ENCODE data around the gene INSR. TPM values are rescaled to one million over a fixed set of nuclear protein-coding genes. Genes with fewer than 3 reads are reported as not detected.
A peak's percentile ranks its signal among the peaks of the same experiment; 100 is the strongest.

The INSR gene
- total and polyA plus RNA-seq, 7 donors, result 3.0 to 83.1 (median 67.1) TPM

DNA sequence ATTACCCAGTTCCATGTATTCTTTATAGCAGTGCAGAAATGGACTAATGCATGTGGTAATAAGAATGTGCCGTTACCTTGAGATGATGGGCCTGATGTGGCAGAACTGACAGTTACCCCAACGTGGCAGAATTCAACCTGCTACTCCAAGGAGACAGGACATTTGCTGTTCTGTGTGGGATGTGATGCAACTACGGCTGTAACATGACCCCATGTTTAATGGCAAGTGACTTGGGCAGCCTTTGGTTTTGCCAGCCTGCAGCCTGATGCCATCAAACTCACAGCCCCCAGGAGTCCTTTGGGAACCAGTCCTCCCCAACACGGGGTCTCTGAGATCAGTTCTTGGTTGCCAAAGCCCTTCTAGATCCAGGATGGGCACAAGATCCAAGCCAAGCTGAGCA, 117.4 kb downstream of the INSR start:
- Histone ChIP-seq H3K36me3 (peaks cover 0 to 8% (median 4%) of the 10 kb centered on the region in 4 donors), H3K4me3 (no peak overlapping the region), H3K4me1 (peaks cover 0 to 56% (median 43%) of the 10 kb centered on the region in 4 donors), H3K9me3 (no peaks in the 10 kb centered on the region), H3K27me3 (no peaks in the 10 kb centered on the region), H3K27ac (peak overlapping the region in 3 of 4 donors; percentile 65 to 88 (median 82))
- DNase-seq, result no peak
- 90 to 96% methylated on average over 4 of the region's 4 CpGs for WGBS, 2 donors
- TF ChIP-seq EP300 (IDR thresholded peaks at IDR 0.05) (no peak), POLR2A (IDR thresholded peaks at IDR 0.05) (no peak), POLR2AphosphoS5 (IDR thresholded peaks at IDR 0.05) (no peak)
- TF ChIP-seq, protein P1, sequence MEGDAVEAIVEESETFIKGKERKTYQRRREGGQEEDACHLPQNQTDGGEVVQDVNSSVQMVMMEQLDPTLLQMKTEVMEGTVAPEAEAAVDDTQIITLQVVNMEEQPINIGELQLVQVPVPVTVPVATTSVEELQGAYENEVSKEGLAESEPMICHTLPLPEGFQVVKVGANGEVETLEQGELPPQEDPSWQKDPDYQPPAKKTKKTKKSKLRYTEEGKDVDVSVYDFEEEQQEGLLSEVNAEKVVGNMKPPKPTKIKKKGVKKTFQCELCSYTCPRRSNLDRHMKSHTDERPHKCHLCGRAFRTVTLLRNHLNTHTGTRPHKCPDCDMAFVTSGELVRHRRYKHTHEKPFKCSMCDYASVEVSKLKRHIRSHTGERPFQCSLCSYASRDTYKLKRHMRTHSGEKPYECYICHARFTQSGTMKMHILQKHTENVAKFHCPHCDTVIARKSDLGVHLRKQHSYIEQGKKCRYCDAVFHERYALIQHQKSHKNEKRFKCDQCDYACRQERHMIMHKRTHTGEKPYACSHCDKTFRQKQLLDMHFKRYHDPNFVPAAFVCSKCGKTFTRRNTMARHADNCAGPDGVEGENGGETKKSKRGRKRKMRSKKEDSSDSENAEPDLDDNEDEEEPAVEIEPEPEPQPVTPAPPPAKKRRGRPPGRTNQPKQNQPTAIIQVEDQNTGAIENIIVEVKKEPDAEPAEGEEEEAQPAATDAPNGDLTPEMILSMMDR (IDR thresholded peaks at IDR 0.05), result no peak
- intact Hi-C loops (cut with DNase I), result loop anchor here (2.0 kb wide), 1 partner anchor 16 kb away; no protein-coding TSS in a partner anchor

DNA sequence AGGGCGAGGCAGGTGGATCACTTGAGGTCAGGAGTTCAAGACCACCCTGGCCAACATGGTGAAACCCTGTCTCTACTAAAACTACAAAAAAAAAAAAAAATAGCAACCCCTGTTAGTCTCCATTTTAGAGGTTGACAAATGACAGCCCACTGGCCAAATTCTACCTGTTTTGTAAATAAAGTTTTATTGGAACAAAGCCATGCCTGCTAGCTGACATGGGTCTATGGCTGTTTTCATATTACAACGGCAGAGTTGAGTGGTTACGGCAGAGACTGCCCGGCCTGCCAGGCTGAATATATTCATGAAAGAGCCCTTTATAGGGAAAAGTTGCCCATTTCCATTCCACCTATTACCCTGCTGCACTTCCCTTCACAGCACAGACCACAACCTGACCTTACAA, 121.4 kb downstream of the INSR start:
- H3K27ac ChIP-seq, result no peak overlapping the region
- peaks cover 13 to 44% (median 34%) of the 10 kb centered on the region in 4 donors for H3K36me3 ChIP-seq
- no peak for DNase-seq
- H3K4me3 ChIP-seq, result no peak overlapping the region
- WGBS, 2 donors, result 96% methylated on average over 4 of the region's 4 CpGs
- intact Hi-C loops (cut with DNase I), result no loop called here
- no peaks in the 10 kb centered on the region for H3K9me3 ChIP-seq
- TF ChIP-seq, protein P1 (IDR thresholded peaks at IDR 0.05), result no peak
- TF ChIP-seq POLR2AphosphoS5 (IDR thresholded peaks at IDR 0.05) (no peak), EP300 (IDR thresholded peaks at IDR 0.05) (no peak), POLR2A (IDR thresholded peaks at IDR 0.05) (no peak)
- peaks cover 0 to 20% (median 11%) of the 10 kb centered on the region in 4 donors for H3K4me1 ChIP-seq
- no peaks in the 10 kb centered on the region for H3K27me3 ChIP-seq

DNA sequence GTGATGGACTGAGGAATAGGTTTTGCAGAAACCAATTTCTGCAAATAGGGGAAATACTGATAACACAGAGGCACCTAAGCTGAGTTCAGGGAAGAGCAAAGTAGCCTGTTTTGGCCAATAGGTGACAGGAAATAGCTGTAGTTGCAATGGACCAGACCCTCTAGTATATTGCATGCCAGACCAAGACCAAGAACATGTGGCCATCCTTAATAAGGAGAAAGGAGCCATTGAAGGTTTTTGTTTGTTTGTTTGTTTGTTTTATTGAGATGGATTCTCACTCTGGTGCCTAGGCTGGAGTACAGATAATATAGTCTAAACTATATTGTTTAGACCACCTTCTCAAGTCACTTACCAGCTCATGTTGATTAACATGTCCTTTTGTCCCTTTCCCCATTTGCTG, 123.2 kb downstream of the INSR start:
- intact Hi-C loops (cut with DNase I), result no loop called here
- H3K36me3 ChIP-seq, result peaks cover 23 to 62% (median 46%) of the 10 kb centered on the region in 4 donors

GRCh38 chr19:7168941-7169340, 125.3 kb downstream of the INSR start:
- Histone ChIP-seq H3K36me3 (peaks cover 25 to 75% (median 50%) of the 10 kb centered on the region in 4 donors), H3K9me3 (no peaks in the 10 kb centered on the region), H3K27me3 (no peaks in the 10 kb centered on the region), H3K27ac (no peak overlapping the region), H3K4me1 (peaks cover 0 to 3% (median 0%) of the 10 kb centered on the region in 4 donors), H3K4me3 (no peak overlapping the region)
- 92 to 93% methylated on average over 6 of the region's 6 CpGs for WGBS, 2 donors
- peak; percentile 59 for DNase-seq
- TF ChIP-seq POLR2AphosphoS5 (IDR thresholded peaks at IDR 0.05) (no peak), POLR2A (IDR thresholded peaks at IDR 0.05) (no peak), EP300 (IDR thresholded peaks at IDR 0.05) (no peak)
- TF ChIP-seq, protein P1 (IDR thresholded peaks at IDR 0.05), result no peak
- intact Hi-C loops (cut with DNase I), result no loop called here

More for the DNA sequence above, 123.2 kb downstream of the INSR start:
- H3K4me3 ChIP-seq, result no peak overlapping the region
- no peaks in the 10 kb centered on the region for H3K9me3 ChIP-seq
- peaks cover 0 to 3% (median 0%) of the 10 kb centered on the region in 4 donors for H3K4me1 ChIP-seq
- no peak overlapping the region for H3K27ac ChIP-seq
- no peaks in the 10 kb centered on the region for H3K27me3 ChIP-seq
- DNase-seq, result no peak
- TF ChIP-seq POLR2A (IDR thresholded peaks at IDR 0.05) (no peak), POLR2AphosphoS5 (IDR thresholded peaks at IDR 0.05) (no peak), EP300 (IDR thresholded peaks at IDR 0.05) (no peak)
- TF ChIP-seq, protein P1 (IDR thresholded peaks at IDR 0.05), result no peak

DNA sequence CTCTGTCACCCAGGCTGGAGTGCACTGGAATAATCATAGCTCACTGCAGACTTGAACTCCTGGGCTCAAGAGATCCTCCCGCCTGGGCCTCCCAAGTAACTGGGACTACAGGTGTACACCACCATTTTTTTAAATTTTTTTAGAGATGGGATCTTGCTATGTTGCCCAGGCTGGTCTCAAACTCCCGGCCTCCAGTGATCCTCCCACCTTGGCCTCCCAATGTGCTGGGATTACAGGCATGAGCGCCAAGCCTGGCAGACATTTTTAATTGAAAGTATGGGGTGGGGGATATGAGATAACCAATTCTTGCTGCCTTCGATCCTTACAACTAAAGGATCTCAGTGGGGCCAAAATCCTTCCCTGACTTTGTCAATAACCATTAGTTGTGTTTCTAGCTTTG, 132.9 kb downstream of the INSR start:
- peak overlapping the region in 1 of 4 donors; percentile 89 for H3K27ac ChIP-seq
- H3K27me3 ChIP-seq, result no peaks in the 10 kb centered on the region
- no peak overlapping the region for H3K4me3 ChIP-seq
- DNase-seq, result peak; percentile 26
- H3K4me1 ChIP-seq, result peaks cover 0 to 28% (median 16%) of the 10 kb centered on the region in 4 donors
- 82 to 95% methylated on average over 4 of the region's 4 CpGs for WGBS, 2 donors
- TF ChIP-seq POLR2A (IDR thresholded peaks at IDR 0.05), result no peak
- no peak for TF ChIP-seq EP300 (IDR thresholded peaks at IDR 0.05)
- no peak for TF ChIP-seq POLR2AphosphoS5 (IDR thresholded peaks at IDR 0.05)
- TF ChIP-seq, protein P1 (IDR thresholded peaks at IDR 0.05), result no peak
- peaks cover 11 to 43% (median 27%) of the 10 kb centered on the region in 4 donors for H3K36me3 ChIP-seq
- intact Hi-C loops (cut with DNase I), result loop anchor here (2.0 kb wide), 1 partner anchor 16 kb away; no protein-coding TSS in a partner anchor
- no peaks in the 10 kb centered on the region for H3K9me3 ChIP-seq
